ENCODE data around the gene OLIG2. TPM values are rescaled to one million over a fixed set of nuclear protein-coding genes. Genes with fewer than 3 reads are reported as not detected.

The OLIG2 gene
- total and polyA plus RNA-seq, 7 donors, result not detected

DNA sequence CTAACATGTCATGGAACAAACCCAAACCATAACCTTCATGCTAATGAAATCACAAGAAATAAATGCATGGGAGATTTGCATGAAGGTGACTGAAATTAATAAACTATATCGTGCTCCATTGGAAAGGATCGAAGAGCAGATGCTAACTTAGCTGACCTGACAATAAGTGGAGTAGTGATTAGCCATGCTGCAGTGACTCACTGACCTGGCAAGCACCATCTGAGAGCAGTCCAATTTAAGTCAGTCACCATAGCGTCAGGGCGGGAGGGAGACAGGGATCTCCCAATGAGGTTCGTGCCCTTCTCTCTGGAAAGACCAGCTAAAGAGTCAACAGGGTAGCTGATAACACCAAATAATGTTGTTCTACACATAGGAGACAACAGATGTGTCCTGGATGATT is 21.5 kb downstream of the OLIG2 start:
- no peaks in the 10 kb centered on the region for H3K4me1 ChIP-seq
- TF ChIP-seq, protein P1, sequence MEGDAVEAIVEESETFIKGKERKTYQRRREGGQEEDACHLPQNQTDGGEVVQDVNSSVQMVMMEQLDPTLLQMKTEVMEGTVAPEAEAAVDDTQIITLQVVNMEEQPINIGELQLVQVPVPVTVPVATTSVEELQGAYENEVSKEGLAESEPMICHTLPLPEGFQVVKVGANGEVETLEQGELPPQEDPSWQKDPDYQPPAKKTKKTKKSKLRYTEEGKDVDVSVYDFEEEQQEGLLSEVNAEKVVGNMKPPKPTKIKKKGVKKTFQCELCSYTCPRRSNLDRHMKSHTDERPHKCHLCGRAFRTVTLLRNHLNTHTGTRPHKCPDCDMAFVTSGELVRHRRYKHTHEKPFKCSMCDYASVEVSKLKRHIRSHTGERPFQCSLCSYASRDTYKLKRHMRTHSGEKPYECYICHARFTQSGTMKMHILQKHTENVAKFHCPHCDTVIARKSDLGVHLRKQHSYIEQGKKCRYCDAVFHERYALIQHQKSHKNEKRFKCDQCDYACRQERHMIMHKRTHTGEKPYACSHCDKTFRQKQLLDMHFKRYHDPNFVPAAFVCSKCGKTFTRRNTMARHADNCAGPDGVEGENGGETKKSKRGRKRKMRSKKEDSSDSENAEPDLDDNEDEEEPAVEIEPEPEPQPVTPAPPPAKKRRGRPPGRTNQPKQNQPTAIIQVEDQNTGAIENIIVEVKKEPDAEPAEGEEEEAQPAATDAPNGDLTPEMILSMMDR (IDR thresholded peaks at IDR 0.05), result no peak
- TF ChIP-seq POLR2A (IDR thresholded peaks at IDR 0.05) (no peak), EP300 (IDR thresholded peaks at IDR 0.05) (no peak), POLR2AphosphoS5 (IDR thresholded peaks at IDR 0.05) (no peak)
- no peak overlapping the region for H3K27ac ChIP-seq
- 69 to 78% methylated on average over 5 of the region's 5 CpGs for WGBS, 2 donors
- DNase-seq, result no peak
- no peaks in the 10 kb centered on the region for H3K9me3 ChIP-seq
- intact Hi-C loops (cut with DNase I), result no loop called here
- no peak overlapping the region for H3K4me3 ChIP-seq
- no peaks in the 10 kb centered on the region for H3K36me3 ChIP-seq
- peaks cover 0 to 28% (median 4%) of the 10 kb centered on the region in 3 donors for H3K27me3 ChIP-seq

DNA sequence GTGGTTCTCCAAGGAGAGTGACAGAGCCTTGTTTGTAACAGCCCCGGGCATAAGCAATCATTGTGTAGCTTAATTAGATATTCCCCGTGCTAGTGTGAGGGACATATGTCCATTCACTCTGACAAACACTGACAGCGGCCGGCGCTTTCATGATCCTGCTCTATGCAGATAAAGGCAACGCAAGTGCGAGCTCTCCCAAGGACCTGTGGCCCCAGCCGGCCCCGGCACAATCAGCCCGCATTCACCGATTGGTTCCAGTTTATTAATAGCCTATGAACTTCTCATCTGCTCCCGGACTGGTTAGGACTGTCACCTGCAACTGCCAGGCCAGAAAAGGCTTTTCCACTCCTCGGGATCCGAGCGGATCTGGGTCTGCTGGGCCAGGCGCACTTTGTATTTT is 26.2 kb downstream of the OLIG2 start:
- no peak overlapping the region for H3K27ac ChIP-seq
- TF ChIP-seq POLR2AphosphoS5 (IDR thresholded peaks at IDR 0.05) (no peak), POLR2A (IDR thresholded peaks at IDR 0.05) (no peak), EP300 (IDR thresholded peaks at IDR 0.05) (no peak)
- TF ChIP-seq, protein P1 (IDR thresholded peaks at IDR 0.05), result no peak
- peaks cover 0 to 11% (median 4%) of the 10 kb centered on the region in 3 donors for H3K27me3 ChIP-seq
- no peaks in the 10 kb centered on the region for H3K4me1 ChIP-seq
- no peak for DNase-seq
- intact Hi-C loops (cut with DNase I), result no loop called here
- no peak overlapping the region for H3K4me3 ChIP-seq
- 83 to 91% methylated on average over 16 of the region's 16 CpGs for WGBS, 2 donors
- H3K36me3 ChIP-seq, result no peaks in the 10 kb centered on the region
- no peaks in the 10 kb centered on the region for H3K9me3 ChIP-seq

DNA sequence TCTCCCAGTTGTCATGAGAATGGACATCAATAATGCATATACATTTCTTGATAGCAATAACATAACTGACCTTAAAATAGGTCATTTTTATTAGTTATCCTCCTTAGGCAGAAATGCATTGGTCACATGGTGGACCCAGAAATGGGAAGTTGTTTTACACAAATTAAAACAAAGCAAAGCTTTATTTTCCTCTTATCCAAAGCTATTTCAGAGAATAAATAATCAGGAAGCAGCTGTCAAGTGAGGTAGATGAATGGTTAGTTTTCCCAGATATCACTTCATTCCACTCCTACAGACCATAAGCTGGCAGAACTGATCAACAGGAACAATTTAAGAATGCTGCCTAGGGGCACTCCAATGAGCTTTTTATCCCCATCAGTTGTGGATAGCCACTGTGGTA is 28.2 kb downstream of the OLIG2 start:
- peaks cover 0 to under 1% (median 0%) of the 10 kb centered on the region in 3 donors for H3K27me3 ChIP-seq
- no peak for DNase-seq
- no peaks in the 10 kb centered on the region for H3K4me1 ChIP-seq
- no peak overlapping the region for H3K27ac ChIP-seq
- H3K36me3 ChIP-seq, result no peaks in the 10 kb centered on the region
- H3K9me3 ChIP-seq, result no peaks in the 10 kb centered on the region
- TF ChIP-seq EP300 (IDR thresholded peaks at IDR 0.05), result no peak
- TF ChIP-seq POLR2AphosphoS5 (IDR thresholded peaks at IDR 0.05), result no peak
- TF ChIP-seq, protein P1 (IDR thresholded peaks at IDR 0.05), result no peak
- no peak for TF ChIP-seq POLR2A (IDR thresholded peaks at IDR 0.05)
- intact Hi-C loops (cut with DNase I), result no loop called here
- no peak overlapping the region for H3K4me3 ChIP-seq

DNA sequence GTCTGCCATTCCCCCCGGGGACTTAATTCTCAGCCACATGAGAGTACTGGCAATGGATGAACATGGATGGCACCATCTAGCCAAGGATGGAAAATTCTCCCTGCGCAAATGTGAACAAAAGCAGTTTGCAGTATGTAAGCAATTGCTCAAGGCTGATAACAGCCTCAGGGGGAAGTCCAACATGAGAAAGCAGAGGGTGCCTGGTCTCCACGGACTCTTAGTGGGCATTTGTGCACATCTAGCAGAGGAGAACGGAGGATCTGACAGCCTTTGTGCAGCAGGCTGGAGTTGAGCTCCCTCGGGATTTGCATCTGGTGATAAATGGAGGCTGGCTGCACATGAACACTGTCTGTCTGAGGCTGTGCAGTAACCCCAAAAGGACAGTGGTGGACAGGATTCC is 30.3 kb downstream of the OLIG2 start:
- intact Hi-C loops (cut with DNase I), result no loop called here
- no peaks in the 10 kb centered on the region for H3K9me3 ChIP-seq

More for the DNA sequence above, 30.3 kb downstream of the OLIG2 start:
- Histone ChIP-seq H3K36me3 (no peaks in the 10 kb centered on the region), H3K27ac (no peak overlapping the region), H3K27me3 (peaks cover 0 to 18% (median 0%) of the 10 kb centered on the region in 3 donors), H3K4me3 (no peak overlapping the region), H3K4me1 (no peaks in the 10 kb centered on the region)
- WGBS, 2 donors, result 73 to 78% methylated on average over 5 of the region's 5 CpGs
- DNase-seq, result no peak
- TF ChIP-seq, protein P1 (IDR thresholded peaks at IDR 0.05), result no peak
- no peak for TF ChIP-seq EP300 (IDR thresholded peaks at IDR 0.05)
- TF ChIP-seq POLR2AphosphoS5 (IDR thresholded peaks at IDR 0.05), result no peak
- no peak for TF ChIP-seq POLR2A (IDR thresholded peaks at IDR 0.05)
